DMS 273 treated with DMSO at 0.1 percent for 48 hours (cell line): ENCODE data around the gene TCTN3.
"Not testable (repeated sequence)": the region's sequence is repeated elsewhere in the genome, so short reads cannot be mapped to it uniquely, and the experiment has no call there.

Experiments
- DNase-seq: peaks from one replicate; lab custom pipeline; 2025; lab: John Stamatoyannopoulos, UW

The TCTN3 gene

GRCh38 chr10:95688648-95689047, 5.1 kb downstream of the TCTN3 start:
- DNase-seq: no peak

DNA sequence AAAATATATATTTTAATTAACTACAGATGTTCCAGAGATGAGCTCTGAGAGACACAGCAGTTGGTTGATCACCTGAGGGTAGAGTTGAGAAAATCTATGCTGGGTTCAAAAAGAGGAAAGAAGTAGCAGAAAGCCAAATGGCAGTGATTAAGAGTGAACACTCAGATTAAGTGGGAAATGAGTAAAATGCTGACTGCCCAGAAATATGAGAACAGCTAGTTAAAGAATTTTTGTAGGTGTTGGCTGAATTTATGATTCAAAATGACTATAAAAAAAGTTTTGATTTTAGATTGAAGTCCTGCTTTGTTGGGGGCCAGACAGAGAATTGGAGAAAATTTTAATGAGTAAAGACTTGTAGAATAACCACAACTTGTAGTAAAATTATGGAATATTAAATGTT, 9.8 kb downstream of the TCTN3 start:
- DNase-seq: no peak

DNA sequence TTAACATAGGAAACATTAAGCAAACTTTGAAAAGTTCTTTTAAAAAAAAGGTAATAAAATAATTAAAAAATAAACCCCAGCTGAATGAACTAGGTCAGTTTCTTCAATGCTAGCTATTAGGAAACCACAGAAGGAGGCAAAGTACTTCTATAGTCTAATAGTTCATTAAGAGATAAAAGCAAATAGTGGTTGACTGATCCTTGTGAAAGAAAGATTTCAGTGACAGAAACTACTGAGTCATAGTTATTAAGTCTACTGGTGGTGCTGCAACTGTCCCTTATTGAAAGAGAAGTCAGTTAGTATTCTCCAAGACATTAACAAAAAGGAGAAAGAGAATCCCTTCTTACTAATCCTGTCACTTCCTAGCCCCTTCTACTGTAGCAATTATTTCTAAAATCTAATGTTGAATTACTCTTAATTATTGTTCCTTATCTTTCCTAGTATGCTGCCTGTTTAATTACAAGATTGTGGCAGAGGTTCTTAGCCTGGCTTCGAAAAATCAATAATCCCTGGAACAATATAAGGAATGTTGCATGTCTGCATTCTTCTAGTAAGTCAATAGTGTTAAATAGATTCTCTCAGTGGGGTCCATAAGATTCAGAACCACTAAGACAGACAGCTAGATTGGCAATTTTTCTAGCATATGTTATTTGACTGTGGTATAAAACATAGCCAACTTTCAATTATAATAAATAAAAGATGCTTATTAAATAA, 18.2 kb downstream of the TCTN3 start:
- no peak for DNase-seq

GRCh38 chr10:95674643-95675042, 19.1 kb downstream of the TCTN3 start:
- DNase-seq: no peak

GRCh38 chr10:95672641-95673040, 21.1 kb downstream of the TCTN3 start:
- not testable (repeated sequence) for DNase-seq

- no peak for DNase-seq
Measured at GRCh38 chr10:95664543-95664942, 29.2 kb downstream of the TCTN3 start.

GRCh38 chr10:95663496-95663895, 30.2 kb downstream of the TCTN3 start:
- no peak for DNase-seq

GRCh38 chr10:95661818-95662217, 31.9 kb downstream of the TCTN3 start:
- no peak for DNase-seq

GRCh38 chr10:95660283-95660682, 33.4 kb downstream of the TCTN3 start:
- no peak for DNase-seq

DNA sequence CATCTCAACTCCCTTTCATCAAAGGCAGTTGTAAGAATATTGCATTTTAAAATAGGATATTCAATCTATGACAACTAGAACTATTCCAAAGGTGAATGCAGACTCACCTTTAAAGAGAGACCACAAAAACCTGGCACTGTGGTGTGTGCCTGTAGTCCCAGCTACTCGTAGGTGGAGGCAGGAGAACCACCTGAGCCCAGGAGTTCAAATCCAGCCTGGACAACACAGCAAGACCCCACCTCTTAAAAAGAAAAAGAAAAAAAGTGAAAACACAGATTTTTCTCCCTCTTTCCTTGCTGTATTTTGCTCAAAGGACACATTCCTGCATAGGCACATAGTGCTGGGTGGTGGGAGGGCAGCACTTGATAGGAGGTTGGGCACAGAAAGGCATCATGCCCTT, 36.5 kb downstream of the TCTN3 start:
- DNase-seq: no peak

- DNase-seq: peak; percentile 15
Measured at GRCh38 chr10:95656291-95657164, 37.2 kb downstream of the TCTN3 start, which contains the start of gene ALDH18A1. Gene ALDH18A1, minus strand, starts transcription at chr10:95656711. Its CDS starts 3,334 bp downstream, at chr10:95653377.

GRCh38 chr10:95655571-95656290, 38.0 kb downstream of the TCTN3 start:
- DNase-seq: no peak

DNA sequence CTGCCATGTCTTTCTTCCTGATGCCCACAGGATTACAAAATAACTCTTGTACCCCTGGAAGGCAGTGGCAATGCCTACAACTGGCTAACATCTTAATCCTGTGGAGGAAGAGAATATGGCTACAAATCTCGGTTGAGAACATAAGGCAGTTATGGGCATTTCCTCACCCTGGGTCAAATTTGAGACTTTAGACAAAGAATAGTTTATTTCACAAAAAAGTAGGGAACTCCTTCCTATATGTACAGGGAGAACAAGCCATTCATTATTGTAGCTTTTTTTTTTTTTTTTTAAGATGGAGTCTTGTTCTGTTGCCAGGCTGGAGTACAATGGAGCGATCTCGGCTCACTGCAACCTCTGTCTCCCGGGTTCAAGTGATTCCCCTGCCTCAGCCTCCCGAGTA, 39.8 kb downstream of the TCTN3 start:
- no peak for DNase-seq

DNA sequence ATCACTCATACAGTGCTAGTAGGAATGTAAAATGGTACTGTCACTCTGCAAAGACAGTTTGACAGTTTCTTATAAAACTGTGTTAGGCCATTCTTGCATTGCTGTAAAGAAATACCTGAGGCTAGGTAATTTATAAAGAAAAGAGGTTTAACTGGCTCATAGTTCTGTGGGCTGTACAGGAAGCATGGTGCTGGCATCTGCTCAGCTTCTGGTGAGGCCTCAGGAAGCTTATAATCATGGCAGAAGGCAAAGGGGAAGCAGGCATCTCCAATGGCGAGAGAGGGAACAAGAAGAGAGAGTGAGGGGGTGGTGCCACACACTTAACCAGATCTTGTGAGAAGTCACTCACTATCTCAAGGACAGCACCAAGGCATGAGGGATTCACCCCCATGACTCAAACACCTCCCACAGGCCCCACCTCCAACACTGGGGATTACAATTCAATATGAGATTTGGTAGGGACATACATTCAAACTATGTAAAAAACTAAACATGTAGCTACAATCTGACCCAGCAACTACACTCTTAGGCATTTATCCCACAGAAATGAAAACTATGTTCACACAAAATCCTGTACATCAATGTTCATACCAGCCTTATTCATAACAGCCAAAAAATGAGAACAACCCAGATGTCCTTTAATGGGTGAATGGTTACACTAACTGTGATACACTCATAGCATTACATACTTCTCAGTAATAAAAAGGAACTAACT, 42.2 kb downstream of the TCTN3 start:
- DNase-seq: no peak

GRCh38 chr10:95650232-95650631, 43.5 kb downstream of the TCTN3 start:
- no peak for DNase-seq

GRCh38 chr10:95648138-95648537, 45.6 kb downstream of the TCTN3 start:
- DNase-seq: no peak

GRCh38 chr10:95646160-95646559, 47.6 kb downstream of the TCTN3 start:
- DNase-seq: no peak

GRCh38 chr10:95644901-95645300, 48.8 kb downstream of the TCTN3 start:
- no peak for DNase-seq

- no peak for DNase-seq
Measured at GRCh38 chr10:95640891-95641315, 52.8 kb downstream of the TCTN3 start.

DNA sequence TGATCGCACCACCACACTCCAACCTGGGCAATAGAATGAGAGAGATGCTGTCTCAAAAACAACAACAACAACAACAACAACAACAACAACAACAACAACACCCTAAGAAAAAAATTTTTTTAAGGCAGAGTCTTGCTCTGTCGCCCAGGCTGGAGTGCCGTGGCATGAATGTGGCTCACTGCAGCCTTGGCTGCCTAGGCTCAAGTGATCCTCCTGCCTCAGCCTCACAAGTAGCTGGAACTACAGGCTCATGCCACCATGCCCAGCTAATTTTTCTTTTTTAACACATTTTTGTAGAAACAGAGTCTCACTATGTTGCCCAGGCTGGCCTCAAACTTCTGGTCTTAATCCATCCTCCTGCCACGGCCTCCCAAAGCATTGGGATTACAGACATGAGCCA, 55.8 kb downstream of the TCTN3 start:
- no peak for DNase-seq

DNA sequence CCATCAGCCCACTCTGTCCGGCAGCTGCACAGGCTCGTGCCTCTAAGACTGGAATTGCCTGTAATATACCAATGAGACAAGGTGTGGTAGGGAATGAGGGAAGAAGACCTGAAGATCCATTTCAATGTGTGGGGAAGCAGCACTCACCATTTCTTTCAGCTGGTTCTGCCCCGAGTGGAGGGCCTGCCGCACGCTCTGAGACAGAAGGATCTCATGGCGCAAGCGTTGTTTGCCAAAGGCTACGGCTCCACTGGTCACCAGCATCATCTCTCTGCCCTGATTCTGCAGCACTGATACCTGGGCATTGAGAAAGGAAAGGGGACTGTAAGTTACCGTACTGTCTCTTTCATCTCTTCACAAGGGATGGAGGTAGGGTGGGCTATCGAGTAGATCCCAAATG, 56.6 kb downstream of the TCTN3 start:
- no peak for DNase-seq

- no peak for DNase-seq
Measured at GRCh38 chr10:95635319-95635733, 58.4 kb downstream of the TCTN3 start.
